Measurements from ENCODE around the gene HSPA1L.

- TF ChIP-seq CTCF (IDR thresholded peaks at IDR 0.05; ENCODE audit: low read length) (no peak), EZH2 (IDR thresholded peaks at IDR 0.05; ENCODE audit: borderline replicate concordance, low read length) (no peak)
Measured at GRCh38 chr6:31850765-31851484, 35.8 kb upstream of the HSPA1L start.
